Spleen (tissue), 11 donors: ENCODE data around the gene PDIA3. TPM values are rescaled to one million over a fixed set of nuclear protein-coding genes. Genes with fewer than 3 reads are reported as not detected.

Source experiments
- DNase-seq: peaks from one replicate; pipeline ENCODE4 v3.0.0-alpha.2; 2020
- H3K27ac ChIP-seq, 8 donors: fragments of 200-600 bp; sonication (generic) in 7 of 8; 1 replicate in 4 of 8; 2 replicates in 4 of 8; pipeline versions ENCODE4 v1.5.0 to v1.8.0; 2016 to 2021; ENCODE audit warnings: inconsistent platforms in 4 of 8, mild to moderate bottlenecking in 4 of 8, moderate library complexity in 1 of 8
- H3K27me3 ChIP-seq, 7 donors: fragments of 200-600 bp; sonication (generic) in 6 of 7; replicated peaks in 1 of 7; 1 replicate in 4 of 7; 2 replicates in 3 of 7; pipeline versions ENCODE4 v1.5.0 to v1.8.0; 2016 to 2021; ENCODE audit warnings: inconsistent platforms in 3 of 7, mild to moderate bottlenecking in 1 of 7
- H3K36me3 ChIP-seq, 6 donors: fragments of 200-600 bp; sonication (generic) in 5 of 6; 1 replicate in 4 of 6; 2 replicates in 2 of 6; pipeline versions ENCODE4 v1.5.0 to v1.8.0; 2016 to 2021; ENCODE audit warnings: inconsistent platforms in 2 of 6
- H3K4me1 ChIP-seq, 6 donors: fragments of 200-600 bp; sonication (generic) in 5 of 6; 1 replicate in 3 of 6; 2 replicates in 3 of 6; pipeline versions ENCODE4 v1.5.0 to v1.8.0; 2016 to 2021; ENCODE audit warnings: inconsistent platforms in 3 of 6
- H3K4me3 ChIP-seq, 8 donors: fragments of 200-600 bp; sonication (generic) in 7 of 8; 1 replicate in 4 of 8; 2 replicates in 4 of 8; pipeline versions ENCODE4 v1.5.0 to v1.8.0; 2016 to 2021; ENCODE audit warnings: inconsistent platforms in 4 of 8, mild to moderate bottlenecking in 4 of 8, moderate library complexity in 2 of 8
- H3K9me3 ChIP-seq, 8 donors: fragments of 200-600 bp; sonication (generic) in 7 of 8; 1 replicate in 4 of 8; 2 replicates in 4 of 8; pipeline versions ENCODE4 v1.5.0 to v1.8.0; 2016 to 2021; ENCODE audit warnings: inconsistent platforms in 4 of 8
- POLR2A ChIP-seq, 3 donors: fragments of 450-650 bp; IDR thresholded peaks; one replicate each; pipeline ENCODE4 v1.5.1; 2017; ENCODE audit warnings: antibody characterized with exemption in 3 of 3, mild to moderate bottlenecking in 1 of 3
- POLR2AphosphoS5 ChIP-seq, 3 donors: sonication (generic); formaldehyde crosslinking; IDR thresholded peaks; one replicate each; pipeline ENCODE4 v1.5.1; 2017; ENCODE audit warnings: antibody characterized with exemption in 3 of 3
- WGBS, 5 donors: extraction: QIAGEN DNeasy Blood & Tissue Kit in 3 of 5; methylation state at CpG; one replicate each; pipeline versions ENCODE4 v1.1.5 to v1.1.7; 2013 to 2018; 5-methylcytosine and 5-hydroxymethylcytosine counted together
- intact Hi-C: fragments of 100-400 bp; cut with DNase I; formaldehyde crosslinking; loops from one replicate; pipeline ENCODE4 v1.15.0; 2023; ENCODE audit warnings: low total_unique reads
- polyA plus RNA-seq, 3 donors: library from polyadenylated mRNA; stranded (reverse); fragments of 200-250 nt; gene quantifications; one replicate each; pipeline ENCODE4 v1.2.1, GENCODE V29; 2013
- total RNA-seq, 7 donors: library from RNA; depleted of rRNA in 3 of 7; stranded (reverse); fragments of >200 nt in 3 of 7; fragmentation: NEBNext Ultra II Directional in 4 of 7; extraction: Animal tissue kit (Norgen Biotek cat#: 25700) in 4 of 7; gene quantifications; one replicate each; pipeline versions ENCODE4 v1.1.0 to v1.2.1, GENCODE V29; 2016 to 2021
- TF ChIP-seq, protein P1 (sequence below), 11 experiments: fragments of 200-600 bp in 7 of 11; fragments of 450-650 bp in 4 of 11; sonication (generic) in 4 of 11; IDR thresholded peaks in 8 of 11; conservative IDR thresholded peaks in 3 of 11; 1 replicate in 7 of 11; 2 replicates in 4 of 11; pipeline versions ENCODE4 v1.4.0 to v1.8.0; 2016 to 2021; ENCODE audit warnings: antibody characterized with exemption in 11 of 11, inconsistent platforms in 4 of 11, mild to moderate bottlenecking in 1 of 11
- donor health status: healthy with polysubstance abuse.
- donor health status: DM: no; HTN: no; CAD: no; lungs with moderate emphysema.
- donor health status: DM: no; HTN: no; CAD: no.
- donor health status: Bipolar disorder and iron deficiency.
- donor health status: healthy.
- donor health status: DM: no; HTN: no; CAD: no.
- donor health status: DM: yes; HTN: yes; CAD: no.

The PDIA3 gene
- total and polyA plus RNA-seq, 10 donors = 104 to 311 (median 159) TPM

DNA sequence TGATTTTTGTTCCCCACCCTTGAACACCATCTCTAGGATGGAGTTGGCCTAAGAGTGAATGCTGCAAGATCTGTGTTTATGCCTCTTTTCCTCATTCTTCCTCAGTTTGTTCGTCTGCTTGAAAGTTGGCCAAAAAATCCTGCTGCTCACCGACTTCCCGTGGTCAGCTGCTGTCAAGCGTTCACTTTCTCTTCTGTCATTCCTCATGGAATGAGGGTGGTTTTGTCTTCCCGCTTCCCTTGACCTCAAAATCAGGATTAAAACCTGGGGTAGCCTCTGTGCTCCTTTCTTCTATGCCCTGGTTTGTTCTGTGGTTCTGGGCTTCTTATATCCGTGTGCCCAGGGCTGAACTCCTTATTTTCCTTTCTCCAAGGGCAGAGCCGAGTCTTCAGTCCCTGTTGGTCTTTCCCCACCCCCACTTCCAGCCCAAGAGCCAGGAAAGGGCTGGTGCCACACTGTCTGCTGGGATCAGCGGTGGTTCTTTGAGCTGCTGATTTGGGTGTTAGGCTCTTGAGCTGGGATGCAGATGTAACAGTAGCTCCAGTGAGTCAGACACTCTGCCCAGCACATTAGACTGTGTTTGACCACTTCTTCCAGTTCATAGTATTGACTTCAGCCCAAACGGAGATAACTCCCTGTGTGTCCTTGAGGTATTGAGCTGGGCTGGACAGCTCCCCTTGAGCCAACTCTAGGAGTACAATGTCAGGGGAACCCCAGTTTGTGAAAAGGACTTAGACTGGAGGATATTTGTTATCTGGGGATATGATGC, 48.2 kb downstream of the PDIA3 start:
- H3K9me3 ChIP-seq = no peaks in the 10 kb centered on the region
- TF ChIP-seq POLR2AphosphoS5 (IDR thresholded peaks at IDR 0.05) (no peak), POLR2A (IDR thresholded peaks at IDR 0.05) (no peak)
- TF ChIP-seq, protein P1, sequence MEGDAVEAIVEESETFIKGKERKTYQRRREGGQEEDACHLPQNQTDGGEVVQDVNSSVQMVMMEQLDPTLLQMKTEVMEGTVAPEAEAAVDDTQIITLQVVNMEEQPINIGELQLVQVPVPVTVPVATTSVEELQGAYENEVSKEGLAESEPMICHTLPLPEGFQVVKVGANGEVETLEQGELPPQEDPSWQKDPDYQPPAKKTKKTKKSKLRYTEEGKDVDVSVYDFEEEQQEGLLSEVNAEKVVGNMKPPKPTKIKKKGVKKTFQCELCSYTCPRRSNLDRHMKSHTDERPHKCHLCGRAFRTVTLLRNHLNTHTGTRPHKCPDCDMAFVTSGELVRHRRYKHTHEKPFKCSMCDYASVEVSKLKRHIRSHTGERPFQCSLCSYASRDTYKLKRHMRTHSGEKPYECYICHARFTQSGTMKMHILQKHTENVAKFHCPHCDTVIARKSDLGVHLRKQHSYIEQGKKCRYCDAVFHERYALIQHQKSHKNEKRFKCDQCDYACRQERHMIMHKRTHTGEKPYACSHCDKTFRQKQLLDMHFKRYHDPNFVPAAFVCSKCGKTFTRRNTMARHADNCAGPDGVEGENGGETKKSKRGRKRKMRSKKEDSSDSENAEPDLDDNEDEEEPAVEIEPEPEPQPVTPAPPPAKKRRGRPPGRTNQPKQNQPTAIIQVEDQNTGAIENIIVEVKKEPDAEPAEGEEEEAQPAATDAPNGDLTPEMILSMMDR (IDR thresholded peaks at IDR 0.05 in 8 of 11, conservative IDR thresholded peaks at IDR 0.05 in 3 of 11) = no peak
- no peak for DNase-seq
- intact Hi-C loops = no loop called here
- H3K27ac ChIP-seq = peak overlapping the region in 7 of 8 donors; percentile 6 to 98 (median 41)
- peaks cover 24 to 91% (median 57%) of the 10 kb centered on the region in 6 donors for H3K4me1 ChIP-seq
- peaks cover 0 to 63% (median 37%) of the 10 kb centered on the region in 6 donors for H3K36me3 ChIP-seq
- H3K4me3 ChIP-seq = peak overlapping the region in 2 of 8 donors; percentile 81 to 88
- WGBS, 5 donors = 69 to 83% (median 79%) methylated on average over 9 of the region's 9 CpGs
- no peaks in the 10 kb centered on the region for H3K27me3 ChIP-seq

DNA sequence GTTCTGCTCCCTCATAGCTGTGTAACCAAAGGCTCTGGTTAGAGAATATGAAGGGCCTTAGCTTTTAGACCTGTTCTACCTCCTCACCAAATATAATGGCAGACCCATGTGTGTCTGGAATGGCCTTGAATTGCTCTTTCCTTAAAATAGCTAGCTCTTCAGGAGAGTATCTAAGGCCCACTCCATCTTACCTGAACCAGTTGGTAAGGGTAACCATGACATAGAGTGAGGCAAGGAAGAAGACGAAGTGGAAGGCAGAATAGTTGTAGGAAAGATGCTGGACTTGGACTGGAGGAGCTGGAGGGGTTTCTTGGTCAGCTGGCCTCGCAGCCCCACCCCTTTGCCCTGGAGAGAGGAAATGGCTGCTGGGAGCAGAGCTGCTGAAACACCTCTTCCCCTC, 49.0 kb downstream of the PDIA3 start:
- Histone ChIP-seq H3K27ac (peak overlapping the region in 4 of 8 donors; percentile 6 to 98 (median 66)), H3K4me3 (peak overlapping the region in 1 of 8 donors; percentile 88), H3K4me1 (peaks cover 29 to 91% (median 61%) of the 10 kb centered on the region in 6 donors), H3K36me3 (peaks cover 0 to 69% (median 37%) of the 10 kb centered on the region in 6 donors), H3K27me3 (no peaks in the 10 kb centered on the region), H3K9me3 (no peaks in the 10 kb centered on the region)
- DNase-seq = no peak
- TF ChIP-seq POLR2A (IDR thresholded peaks at IDR 0.05) (no peak), POLR2AphosphoS5 (IDR thresholded peaks at IDR 0.05) (no peak)
- intact Hi-C loops = no loop called here
- 83 to 90% (median 88%) methylated on average over 2 of the region's 2 CpGs for whole genome bisulfite sequencing, 5 donors

DNA sequence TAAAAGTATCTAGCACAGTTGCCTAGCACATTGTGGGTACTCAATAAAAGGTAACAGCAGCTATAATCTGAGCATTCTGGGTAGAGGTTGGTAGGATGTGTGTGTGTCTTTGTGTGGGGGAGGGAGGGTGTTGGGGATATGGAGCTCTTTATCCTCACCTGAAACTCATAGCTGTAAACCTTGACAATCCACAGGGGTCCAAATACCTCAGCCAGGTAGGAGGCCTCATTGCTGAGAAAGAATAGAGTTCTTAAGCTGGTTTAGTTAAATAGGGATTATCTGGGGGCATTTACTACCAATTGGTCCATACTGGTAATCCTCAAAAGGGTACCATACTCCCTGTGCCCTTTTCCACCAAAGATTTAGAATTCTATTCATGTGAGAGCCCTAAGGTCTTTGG, 49.8 kb downstream of the PDIA3 start:
- H3K4me1 ChIP-seq = peaks cover 30 to 89% (median 64%) of the 10 kb centered on the region in 6 donors
- peaks cover 0 to 69% (median 37%) of the 10 kb centered on the region in 6 donors for H3K36me3 ChIP-seq
- intact Hi-C loops = no loop called here

DNA sequence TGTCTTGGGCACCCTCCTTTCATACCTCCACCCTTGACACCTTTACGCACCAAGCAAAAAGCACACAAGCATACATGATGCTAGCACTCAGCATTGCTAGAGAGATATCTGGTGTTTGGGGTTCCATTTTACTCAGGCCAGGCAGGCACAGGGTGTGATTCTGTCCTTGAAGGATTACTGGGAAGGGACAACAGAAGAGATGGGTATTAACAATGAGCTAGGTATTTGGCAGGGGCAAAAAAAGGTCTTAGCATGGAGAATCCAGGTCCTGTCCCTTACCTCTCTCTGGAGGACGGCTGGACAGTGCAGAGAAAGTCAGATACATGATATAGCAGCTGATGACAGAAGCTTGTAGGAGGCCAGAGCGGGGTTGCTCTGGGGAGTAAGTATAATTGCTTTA, 50.3 kb downstream of the PDIA3 start:
- Histone ChIP-seq H3K4me1 (peaks cover 28 to 89% (median 65%) of the 10 kb centered on the region in 6 donors), H3K27me3 (no peaks in the 10 kb centered on the region), H3K9me3 (no peaks in the 10 kb centered on the region), H3K36me3 (peaks cover 0 to 71% (median 39%) of the 10 kb centered on the region in 6 donors), H3K27ac (peak overlapping the region in 1 of 8 donors; percentile 19), H3K4me3 (no peak overlapping the region)
- no peak for DNase-seq
- TF ChIP-seq POLR2AphosphoS5 (IDR thresholded peaks at IDR 0.05) (no peak), POLR2A (IDR thresholded peaks at IDR 0.05) (no peak)
- TF ChIP-seq, protein P1 (IDR thresholded peaks at IDR 0.05 in 8 of 11, conservative IDR thresholded peaks at IDR 0.05 in 3 of 11) = no peak
- WGBS, 5 donors = 88 to 94% (median 91%) methylated on average over 3 of the region's 3 CpGs
- intact Hi-C loops = no loop called here

More for the DNA sequence above, 49.8 kb downstream of the PDIA3 start:
- Histone ChIP-seq H3K4me3 (no peak overlapping the region), H3K27me3 (no peaks in the 10 kb centered on the region), H3K27ac (peak overlapping the region in 1 of 8 donors; percentile 98), H3K9me3 (no peaks in the 10 kb centered on the region)
- no peak for DNase-seq
- TF ChIP-seq, protein P1 (IDR thresholded peaks at IDR 0.05 in 8 of 11, conservative IDR thresholded peaks at IDR 0.05 in 3 of 11) = no peak
- no peak for TF ChIP-seq POLR2AphosphoS5 (IDR thresholded peaks at IDR 0.05)
- TF ChIP-seq POLR2A (IDR thresholded peaks at IDR 0.05) = no peak
